Right lobe of liver (tissue), 4 donors: Measurements from ENCODE around the gene GRAP2.

Experiments used
- CTCF ChIP-seq, 4 donors: fragments of 200-600 bp in 3 of 4; fragments of 450-650 bp in 1 of 4; IDR thresholded peaks; one replicate each; pipeline versions ENCODE4 v1.5.1 to v1.8.0; 2016 to 2022; ENCODE audit warnings: antibody characterized with exemption in 4 of 4, mild to moderate bottlenecking in 2 of 4
- POLR2A ChIP-seq: fragments of 450-650 bp; IDR thresholded peaks from one replicate; pipeline ENCODE4 v1.6.1; 2017; ENCODE audit warnings: antibody characterized with exemption, mild to moderate bottlenecking
- donor health status: DM: no; HTN: no; CAD: no.
- donor health status: DM: no; HTN: no; CAD: no.
- donor health status: DM: no; HTN: yes; CAD: no.

DNA sequence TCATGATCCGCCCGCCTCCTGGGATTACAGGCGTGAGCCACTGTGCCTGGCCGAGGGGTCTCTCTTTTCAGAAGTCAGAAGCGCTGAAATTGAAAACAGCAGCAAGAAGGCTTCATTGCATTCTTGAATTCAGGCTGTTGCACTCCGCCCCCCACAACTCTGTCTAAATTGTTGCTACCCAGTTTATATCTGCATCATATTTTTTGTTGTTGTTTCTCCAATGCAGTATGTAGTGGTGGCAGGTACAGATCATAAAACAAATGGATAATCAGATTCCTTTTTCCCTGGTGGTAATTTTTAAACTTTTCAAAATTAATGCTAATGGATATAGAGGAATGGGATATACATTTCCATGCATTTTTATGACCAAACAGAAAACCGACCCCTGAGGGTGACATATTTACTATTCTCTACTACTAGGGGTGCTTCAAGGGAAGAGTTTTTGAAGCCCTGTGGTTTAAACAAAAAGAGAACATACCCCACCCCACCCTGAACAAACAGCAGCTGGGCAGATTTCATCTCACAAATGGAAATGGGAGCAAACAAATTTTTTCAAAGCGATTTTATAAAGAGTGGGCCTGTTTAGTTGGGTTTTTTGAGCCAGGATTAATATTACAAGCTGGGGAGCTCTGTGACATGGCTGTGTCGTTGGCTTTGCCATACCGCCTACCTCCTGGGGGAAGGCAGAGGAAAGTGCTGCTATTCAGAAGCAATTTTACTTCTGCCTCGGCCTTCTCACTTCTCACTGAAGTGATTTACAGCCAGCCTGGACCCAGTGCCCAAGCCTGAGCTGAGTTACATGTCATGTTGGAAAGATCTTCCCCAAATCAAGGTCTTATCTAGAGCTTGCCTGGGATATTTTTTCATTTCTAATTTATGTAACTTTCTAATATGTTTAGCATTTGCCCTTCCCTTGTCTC lies 43.3 kb downstream of the GRAP2 start:
- no peak for TF ChIP-seq CTCF (IDR thresholded peaks at IDR 0.05)
- no peak for TF ChIP-seq POLR2A
